ENCODE measurements around the gene HSCB.
"Not testable (repeated sequence)": the region's sequence is repeated elsewhere in the genome, so short reads cannot be mapped to it uniquely, and the experiment has no call there.

Gene HSCB

DNA sequence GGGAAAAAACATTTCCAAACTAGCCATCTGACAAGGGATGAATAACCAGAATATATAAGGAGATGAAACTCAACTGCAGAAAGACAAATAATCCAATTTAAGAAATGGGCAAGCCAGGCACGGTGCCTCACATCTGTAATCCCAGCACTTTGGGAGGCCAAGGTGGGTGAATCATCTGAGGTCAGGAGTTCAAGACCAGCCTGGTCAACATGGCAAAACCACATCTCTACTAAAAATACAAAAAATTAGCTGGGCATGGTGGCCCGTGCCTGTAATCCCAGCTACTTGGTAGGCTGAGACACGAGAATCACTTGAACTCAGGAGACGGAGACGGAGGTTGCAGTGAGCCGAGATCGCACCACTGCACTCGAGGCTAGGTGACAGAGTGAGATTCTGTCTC is 3.0 kb upstream of the HSCB start:
- not testable (repeated sequence) for DNase-seq (ENCODE audit: low read depth)

DNA sequence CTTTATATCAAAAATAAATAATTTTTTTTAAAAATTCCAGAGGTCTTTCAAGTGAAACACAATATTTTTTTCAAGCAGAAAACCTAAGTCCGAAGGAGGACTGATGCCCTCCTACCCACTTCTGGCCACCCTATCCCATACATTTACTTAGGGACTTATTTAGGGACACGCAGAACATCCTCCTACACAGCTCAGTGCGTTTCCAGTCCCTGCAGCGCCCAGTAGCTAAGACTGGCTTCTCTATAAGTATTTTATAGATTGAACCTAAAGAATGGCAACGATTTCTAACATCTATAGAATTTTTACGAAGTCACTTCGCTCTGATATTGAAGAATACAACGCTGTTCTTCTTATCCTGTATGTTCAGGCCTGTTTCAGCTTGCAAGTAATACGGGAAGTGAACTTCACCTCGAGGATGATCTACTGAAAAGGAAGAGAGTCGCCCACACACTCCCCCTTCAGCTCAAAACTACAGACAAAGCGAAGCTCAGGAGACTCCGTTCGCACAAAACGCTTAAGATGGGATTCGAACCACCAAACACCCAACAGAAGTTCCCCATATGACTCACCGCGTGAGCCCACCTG is 547 bp upstream of the HSCB start:
- DNase-seq (ENCODE audit: low read depth) = no peak

- no peak for DNase-seq (ENCODE audit: low read depth)
These were observed 723 bp downstream of the HSCB start for GRCh38 chr22:28742562-28742962.

GRCh38 chr22:28743852-28744251 is 2.0 kb downstream of the HSCB start:
- DNase-seq (ENCODE audit: low read depth) = no peak

- DNase-seq (ENCODE audit: low read depth) = no peak
These were observed 8.6 kb downstream of the HSCB start for GRCh38 chr22:28750471-28750881.

- not testable (repeated sequence) for DNase-seq (ENCODE audit: low read depth)
These were observed 12.7 kb downstream of the HSCB start for GRCh38 chr22:28754512-28754911.

GRCh38 chr22:28759861-28760560 is 18.2 kb downstream of the HSCB start:
- no peak for DNase-seq (ENCODE audit: low read depth)

DNA sequence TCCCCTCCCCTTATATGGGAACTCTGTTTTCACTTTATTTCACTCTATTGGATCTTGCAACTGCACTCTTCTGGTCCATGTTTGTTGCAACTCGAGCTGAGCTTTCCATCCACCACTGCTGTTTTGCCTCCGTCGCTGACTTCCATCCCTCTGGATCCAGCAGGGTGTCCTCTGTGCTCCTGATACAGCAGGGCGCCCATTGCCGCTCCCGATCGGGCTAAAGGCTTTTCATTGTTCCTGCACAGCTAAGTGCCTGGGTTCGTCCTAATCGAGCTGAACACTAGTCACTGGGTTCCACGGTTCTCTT is 19.6 kb downstream of the HSCB start:
- DNase-seq (ENCODE audit: low read depth) = no peak

- not testable (repeated sequence) for DNase-seq (ENCODE audit: low read depth)
These were observed 20.2 kb downstream of the HSCB start for GRCh38 chr22:28762000-28762399.

DNA sequence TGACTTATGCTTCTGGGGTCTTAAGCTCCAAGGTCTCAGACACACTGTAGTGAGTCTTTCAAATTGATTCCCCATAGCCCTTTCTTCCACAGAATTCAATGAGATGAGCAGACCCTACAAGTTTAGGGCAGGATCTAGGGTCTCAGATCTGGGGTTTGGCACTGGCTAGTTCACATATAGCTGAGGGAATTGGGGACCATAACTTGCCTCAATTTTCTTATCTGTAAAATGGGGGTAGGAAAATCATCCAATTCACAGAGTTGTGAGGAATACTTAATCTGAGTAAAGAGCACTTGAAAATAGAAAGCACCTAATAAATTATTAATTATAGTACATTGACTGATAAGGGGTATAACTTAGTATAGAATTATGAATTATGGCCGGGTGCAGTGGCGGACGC is 24.8 kb downstream of the HSCB start:
- no peak for DNase-seq (ENCODE audit: low read depth)

DNA sequence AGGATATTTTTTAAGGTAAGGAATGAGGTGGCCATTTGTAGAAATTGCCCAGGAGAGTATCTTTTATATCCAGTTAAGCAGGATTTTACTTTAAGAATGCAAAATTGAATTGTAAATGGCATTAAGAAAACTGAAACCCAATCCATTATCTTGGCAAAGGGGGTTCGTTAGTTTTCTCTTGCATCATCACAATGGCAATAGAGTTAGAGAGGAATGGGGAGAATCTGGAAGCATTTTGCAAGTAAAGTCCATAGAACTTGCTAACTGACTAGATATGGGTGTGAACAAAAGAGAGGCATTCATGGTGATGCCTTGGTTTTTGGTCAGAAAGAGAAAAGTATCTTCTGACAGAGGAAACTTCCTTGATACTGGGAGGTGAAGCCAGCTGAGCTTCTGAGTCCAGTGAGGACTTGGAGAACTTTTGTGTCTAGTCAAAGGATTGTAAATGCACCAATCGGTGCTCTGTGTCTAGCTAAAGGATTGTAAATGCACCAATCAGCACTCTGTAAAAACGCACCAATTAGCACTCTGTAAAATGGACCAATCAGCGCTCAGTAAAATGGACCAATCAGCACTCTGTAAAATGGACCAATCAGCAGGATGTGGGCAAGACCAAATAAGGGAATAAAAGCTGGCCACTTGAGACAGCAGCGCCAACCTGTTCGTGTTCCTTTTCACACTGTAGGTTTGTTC is 27.0 kb downstream of the HSCB start:
- no peak for DNase-seq (ENCODE audit: low read depth)

- DNase-seq (ENCODE audit: low read depth) = no peak
These were observed 27.7 kb downstream of the HSCB start for GRCh38 chr22:28769394-28770085.

DNA sequence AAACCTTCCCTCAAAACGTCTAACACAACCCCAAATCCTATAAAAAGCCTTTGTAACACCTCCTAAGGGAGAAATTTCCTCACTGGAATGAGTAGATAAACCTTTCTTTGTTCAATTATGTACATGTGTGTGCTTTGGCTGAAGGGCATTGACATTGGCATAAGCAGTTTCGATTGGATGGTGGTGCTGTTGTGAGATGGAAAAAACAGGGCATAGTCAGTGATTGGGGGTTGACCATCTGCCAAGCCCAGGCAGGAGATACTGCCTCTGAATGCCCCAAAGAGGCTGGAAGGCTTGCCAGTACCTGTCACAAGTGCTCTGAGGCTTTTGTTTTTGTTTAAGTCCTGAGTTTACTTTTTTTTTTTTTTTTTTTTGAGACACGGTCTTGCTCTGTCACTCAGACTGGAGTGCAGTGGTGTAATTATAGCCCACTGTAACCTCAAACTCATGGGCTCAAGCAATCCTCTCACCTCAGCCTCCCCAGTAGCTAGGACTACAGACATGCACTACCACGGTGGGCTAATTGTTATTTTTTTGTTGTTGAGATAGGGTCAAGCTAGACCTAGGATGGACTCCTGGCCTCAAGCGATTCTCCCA is 29.5 kb downstream of the HSCB start:
- DNase-seq (ENCODE audit: low read depth) = no peak

GRCh38 chr22:28772633-28773460 is 31.0 kb downstream of the HSCB start, which contains the start of gene CCDC117:
TSS of gene CCDC117 (plus strand) at chr22:28772695. CDS start at chr22:28772850, 155 bp downstream.
- peak; percentile 61 for DNase-seq (ENCODE audit: low read depth)

- no peak for DNase-seq (ENCODE audit: low read depth)
These were observed 31.6 kb downstream of the HSCB start for GRCh38 chr22:28773461-28773867.

- no peak for DNase-seq (ENCODE audit: low read depth)
These were observed 32.5 kb downstream of the HSCB start for GRCh38 chr22:28774378-28774777.

DNA sequence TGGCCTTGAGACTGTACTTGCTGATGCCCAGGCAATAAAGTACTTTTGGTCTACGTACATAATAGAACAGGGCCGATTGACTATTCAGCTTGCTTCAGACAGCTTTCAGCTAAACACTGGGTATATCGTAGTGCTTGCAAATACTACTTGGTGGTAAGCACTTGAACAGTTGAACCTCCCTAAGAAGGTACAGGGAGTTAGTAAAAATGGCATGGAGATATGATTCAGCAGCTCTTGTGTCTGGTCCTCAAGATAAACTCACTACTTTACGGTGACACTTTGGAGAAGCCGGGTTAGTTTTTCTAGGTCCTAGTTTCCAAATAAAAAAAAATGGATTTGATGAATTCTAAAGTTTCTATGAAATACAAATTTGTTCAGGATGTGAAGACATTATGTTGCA is 38.0 kb downstream of the HSCB start:
- DNase-seq (ENCODE audit: low read depth) = no peak

GRCh38 chr22:28780296-28780695 is 38.5 kb downstream of the HSCB start:
- DNase-seq (ENCODE audit: low read depth) = no peak

GRCh38 chr22:28783786-28784671 is 42.2 kb downstream of the HSCB start:
- DNase-seq (ENCODE audit: low read depth) = no peak

- DNase-seq (ENCODE audit: low read depth) = no peak
These were observed 46.8 kb downstream of the HSCB start for GRCh38 chr22:28788601-28789000.

DNA sequence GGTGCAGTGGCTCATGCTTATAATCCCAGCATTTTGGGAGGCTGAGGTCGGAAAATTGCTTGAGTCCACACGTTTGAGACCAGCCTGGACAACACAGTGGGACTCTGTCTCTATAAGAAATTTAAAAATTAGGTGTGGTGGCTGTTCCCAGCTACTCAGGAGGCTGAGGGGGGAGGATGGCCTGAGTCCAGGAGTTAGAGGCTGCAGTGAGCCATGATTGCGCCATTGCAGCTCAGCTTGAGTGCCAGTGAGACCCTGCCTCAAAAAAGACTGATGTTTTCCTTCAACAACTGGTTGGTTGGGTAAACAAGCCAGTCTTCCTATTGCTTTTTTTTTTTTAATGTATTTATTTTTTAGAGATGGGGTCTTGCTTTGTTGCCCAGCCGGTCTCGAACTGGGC is 49.3 kb downstream of the HSCB start:
- DNase-seq (ENCODE audit: low read depth) = no peak
